Activated CD8-positive, alpha-beta memory T cell treated with anti-CD3 and anti-CD28 coated beads, Interleukin-2, amount 50 U/mL, for 24 hours (primary cell): ENCODE measurements around the gene HS1BP3.

Source experiments
- DNase-seq: peaks from one replicate; pipeline ENCODE4 v3.0.0-alpha.2; 2020; ENCODE audit errors: extremely low read depth

The HS1BP3 gene

DNA sequence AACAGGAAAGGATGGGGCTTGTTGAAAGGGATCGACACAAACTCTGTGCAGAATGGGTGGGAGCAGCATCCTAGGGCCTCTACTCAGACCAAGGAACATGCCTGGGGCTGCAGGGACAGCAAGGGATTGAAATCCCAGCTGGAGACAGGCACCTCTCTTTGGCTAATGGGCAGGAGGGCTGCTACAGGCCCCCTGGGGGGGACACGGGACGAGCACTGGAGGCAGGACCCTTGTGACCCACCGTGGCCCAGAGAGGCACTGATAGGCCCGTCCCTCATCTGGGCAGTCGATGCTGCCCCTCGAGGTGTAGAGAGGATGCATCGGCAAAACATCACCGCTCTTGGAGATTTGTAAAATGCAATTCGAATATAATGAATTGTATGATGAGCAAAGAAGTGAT, 5.1 kb downstream of the HS1BP3 start:
- DNase-seq: no peak

DNA sequence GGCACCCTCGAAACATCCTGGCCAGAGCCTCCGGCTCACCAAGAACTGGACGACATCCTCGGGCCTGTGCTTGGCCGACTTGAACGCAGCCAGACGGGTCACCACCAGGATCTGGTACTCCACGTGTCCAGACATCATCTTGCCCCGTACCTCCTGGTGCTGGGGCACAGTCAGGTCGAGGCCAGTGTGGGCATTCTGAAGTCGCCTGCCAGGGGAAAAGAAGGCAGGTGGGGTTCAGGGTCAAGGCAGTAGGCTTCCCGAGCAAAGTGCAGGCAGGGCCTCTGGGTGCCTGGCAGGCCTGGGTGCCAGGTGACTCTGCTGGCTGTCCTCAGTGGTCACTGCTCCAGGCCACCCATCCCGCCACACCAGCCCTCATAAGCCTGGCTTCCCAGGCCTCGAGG, 5.6 kb downstream of the HS1BP3 start:
- no peak for DNase-seq

DNA sequence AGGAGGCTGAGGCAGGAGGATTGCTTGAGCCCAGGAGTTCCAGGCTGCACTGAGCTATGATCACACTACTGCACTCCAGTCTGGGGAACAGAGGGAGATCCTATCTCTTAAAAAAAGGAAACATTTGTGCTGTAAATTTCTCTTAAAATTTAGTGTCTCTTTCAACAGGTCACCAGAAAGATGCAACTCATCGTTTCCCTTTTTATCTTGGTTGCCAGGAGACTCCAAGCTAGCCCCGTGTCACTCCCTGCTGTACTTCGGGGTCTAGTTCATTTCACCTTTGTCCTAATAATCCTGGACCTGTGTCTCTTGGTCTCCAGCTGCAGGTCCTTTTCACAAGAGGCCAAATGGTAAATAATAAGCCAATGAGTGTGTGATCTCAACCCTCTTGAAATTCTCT, 7.1 kb downstream of the HS1BP3 start:
- DNase-seq: no peak

DNA sequence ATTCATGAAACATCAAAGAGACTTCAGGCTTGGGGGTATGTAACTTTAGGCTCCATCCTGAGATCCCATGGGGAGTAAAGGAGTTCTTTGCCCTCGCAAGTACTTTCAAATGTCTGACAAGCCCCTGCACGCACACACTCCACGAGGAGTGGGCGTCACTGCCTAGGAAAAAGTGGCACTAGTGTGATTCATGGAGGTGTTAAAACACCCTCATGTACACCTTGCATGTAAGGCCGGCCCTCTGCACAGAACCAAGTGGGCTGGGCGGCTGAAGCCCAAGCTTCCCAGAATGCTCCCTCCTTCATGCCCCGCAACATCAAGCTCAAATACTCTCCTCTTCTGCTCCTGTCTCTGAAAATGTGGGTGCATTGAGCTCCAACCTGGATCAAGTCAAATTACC, 7.8 kb downstream of the HS1BP3 start:
- DNase-seq: no peak

DNA sequence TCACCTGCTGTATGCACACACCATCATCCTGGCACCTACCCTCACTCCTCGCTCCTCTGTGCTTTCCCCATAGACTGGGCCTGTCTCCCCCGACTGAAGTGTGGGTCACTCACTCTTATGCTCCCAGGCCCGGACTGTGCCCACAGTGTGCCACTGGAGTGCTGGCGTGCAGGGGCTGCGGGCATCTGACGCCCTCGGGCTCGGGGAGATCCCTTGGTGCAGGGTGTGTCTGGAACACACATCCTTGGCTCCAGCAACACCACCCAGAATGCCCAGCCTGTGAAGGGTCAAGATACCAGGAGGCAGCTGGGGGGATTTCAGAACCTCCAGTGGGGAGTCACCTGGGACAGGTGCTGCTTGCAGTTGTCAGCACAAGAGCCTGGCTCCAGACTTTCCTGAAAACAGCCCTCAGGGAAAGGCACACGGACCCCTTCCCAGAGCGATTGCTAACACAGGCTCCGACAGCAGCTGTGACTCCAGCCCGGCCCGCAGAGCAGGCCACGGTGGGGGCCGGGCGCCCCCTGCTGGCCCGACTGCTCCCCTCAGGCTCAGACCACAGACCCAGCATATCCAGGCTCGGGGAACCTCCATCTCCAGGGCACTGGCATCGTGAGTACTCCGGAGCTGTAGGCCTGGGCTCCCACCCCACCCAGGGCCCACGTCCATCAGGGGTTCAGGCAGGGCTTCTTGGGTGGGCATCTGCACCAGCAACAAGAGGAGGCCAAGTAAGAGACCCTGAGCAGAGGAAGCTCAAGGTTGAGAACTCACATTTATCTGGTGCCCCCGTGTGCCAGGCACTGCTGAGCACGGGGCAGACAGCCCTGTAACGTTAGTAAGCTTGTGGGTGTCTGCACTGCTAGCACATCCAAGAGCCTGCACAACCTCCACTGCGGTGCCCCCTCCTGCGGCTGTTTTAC, 8.6 kb downstream of the HS1BP3 start:
- DNase-seq: peak; percentile 33

DNA sequence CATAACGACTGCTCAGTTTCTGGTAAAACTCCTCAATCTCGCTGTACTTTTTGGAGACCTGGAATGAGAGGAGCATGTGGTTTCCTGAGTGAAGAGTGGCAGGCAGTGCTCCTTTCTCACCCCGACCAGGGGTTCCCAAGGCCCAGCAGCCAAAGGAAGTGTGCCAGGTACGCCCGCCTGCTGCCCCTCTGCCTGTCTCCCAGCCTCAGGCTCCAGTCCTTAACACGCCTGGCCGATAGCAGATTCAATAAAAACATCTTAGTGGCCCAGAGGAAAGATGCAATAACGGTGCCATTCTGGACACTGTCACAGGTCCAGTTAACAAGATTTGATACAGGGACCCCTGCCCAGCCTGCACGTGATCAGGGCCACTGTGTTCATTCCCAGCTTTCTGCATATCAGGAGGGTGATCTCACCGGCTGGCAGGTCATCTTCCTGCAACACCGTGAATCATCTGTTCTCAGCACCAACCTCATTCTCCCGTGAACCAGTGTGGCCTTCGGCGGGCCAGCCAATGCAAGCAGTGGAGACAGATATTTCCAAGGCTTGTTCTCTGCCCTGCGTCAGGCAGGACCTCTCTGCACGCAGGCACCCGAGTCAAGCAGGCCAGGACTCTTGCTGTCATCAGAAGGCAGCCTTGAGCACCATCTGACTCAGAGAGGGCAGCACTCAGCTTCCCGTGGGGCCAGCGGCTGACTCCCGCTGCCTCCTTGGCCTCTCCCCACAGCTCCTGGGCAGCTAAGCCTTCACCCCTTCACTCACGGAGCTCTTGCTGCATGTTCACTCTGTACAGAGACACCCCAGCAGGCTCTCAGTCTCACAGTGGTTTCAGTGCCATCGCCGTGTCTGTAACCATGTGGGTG, 9.5 kb downstream of the HS1BP3 start:
- DNase-seq: no peak

DNA sequence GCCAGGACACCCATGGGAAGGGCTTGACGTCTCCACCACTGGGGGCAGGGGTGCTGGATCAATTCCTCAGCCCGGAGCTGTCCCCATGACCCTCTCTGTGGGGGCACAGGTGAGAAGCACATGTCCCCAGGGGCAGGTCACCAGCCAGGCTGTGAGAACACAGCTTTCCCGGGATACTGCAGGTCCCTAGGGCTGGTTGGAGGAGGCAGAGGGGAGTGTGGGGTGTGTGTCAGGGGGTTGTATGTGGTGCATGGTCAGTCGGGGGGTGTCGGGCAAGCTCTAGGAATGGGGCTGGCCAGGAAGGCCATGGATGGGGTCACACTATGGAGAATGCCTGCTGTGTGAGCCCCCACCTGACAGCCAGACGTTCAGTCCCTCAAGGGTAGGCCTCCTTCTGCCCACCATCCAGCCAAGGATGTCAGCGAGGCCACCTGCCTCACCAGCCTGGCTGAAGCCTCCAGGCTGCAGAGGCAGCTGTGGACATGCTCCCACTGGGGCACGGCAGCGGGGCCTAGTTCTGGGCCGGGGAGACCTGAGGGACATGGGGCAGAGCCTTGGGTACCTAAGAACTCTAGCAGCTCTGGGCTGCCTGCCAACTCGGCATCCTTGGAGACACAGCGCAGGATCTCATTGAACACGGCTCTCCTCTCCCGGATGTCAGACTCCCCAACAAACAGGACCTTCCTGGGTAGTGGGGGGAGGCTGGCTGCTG, 10.3 kb downstream of the HS1BP3 start:
- DNase-seq: no peak

DNA sequence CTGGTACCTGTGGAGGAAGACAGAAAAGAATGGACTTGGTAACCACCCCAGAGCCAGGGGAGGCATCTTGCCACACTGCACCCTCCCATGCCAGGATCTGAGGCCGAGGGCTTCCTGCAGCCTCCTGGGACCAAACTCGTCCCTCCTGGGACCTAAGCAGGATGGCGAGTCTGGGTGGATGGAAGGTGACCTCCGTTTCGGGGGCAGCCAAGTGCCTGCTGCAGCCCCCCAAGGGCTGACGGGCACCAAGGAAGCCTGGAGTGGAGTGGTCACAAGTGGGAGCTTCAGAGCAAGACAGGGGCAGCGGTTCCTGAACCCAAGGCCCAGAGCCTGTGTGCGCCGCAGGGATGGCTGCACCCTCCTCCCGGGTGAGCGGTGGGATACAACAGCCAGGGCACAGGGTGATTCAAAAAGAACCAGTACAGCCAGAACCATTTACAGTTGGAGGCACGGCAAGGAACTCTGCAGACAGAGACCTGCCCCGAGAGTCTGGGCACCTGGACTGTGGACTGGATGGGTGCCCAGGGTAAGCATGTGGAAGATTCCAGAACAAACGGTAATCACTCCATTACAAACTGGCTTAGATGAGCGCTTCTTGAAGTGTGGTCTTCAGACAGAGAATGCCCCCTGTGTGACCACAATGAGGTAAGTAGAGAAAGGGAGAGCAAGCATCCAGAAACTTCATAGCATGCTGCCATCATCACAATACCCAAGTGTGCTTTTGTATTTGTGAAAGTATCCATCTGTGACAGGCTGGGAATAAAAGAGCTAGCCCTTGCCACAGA, 12.1 kb downstream of the HS1BP3 start:
- DNase-seq: no peak

DNA sequence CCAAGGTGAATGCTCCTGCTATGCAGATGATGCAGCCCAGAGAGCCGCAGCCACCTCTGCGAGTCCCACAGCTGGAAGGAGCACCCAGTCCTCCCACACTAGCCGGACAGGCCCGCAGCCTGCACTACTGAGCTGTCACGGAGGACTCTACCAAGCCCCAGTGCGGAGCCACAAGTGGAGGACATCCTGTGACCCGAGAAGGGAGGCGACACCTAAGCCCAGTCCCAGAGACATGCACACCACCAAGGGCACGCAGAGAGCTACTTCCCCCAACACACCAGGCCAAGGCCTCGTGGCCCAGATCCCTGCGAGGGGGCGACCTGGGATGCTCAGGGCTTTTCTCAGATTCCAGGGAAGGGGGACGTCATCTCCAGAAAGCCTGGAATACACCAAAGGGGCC, 12.9 kb downstream of the HS1BP3 start:
- no peak for DNase-seq

DNA sequence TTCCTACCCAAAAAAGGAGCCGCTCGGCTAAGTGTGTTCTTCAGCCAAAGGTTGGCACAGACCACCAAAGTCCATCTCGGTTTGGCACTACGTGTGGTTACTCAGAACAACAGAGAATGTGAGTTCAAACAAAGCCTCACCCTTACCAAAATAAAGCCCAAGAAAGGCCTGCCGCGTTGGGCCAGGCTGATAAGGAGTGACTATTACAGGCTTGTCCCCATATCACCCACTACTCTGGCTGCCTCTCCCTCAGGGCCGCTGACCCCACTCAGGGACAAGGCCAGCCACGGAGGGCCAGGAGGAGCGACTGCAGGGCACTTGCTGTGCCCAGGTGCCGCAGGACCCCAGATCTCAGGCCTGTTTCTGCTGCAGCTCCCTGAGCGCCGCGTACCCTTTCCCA, 13.8 kb downstream of the HS1BP3 start:
- DNase-seq: no peak

DNA sequence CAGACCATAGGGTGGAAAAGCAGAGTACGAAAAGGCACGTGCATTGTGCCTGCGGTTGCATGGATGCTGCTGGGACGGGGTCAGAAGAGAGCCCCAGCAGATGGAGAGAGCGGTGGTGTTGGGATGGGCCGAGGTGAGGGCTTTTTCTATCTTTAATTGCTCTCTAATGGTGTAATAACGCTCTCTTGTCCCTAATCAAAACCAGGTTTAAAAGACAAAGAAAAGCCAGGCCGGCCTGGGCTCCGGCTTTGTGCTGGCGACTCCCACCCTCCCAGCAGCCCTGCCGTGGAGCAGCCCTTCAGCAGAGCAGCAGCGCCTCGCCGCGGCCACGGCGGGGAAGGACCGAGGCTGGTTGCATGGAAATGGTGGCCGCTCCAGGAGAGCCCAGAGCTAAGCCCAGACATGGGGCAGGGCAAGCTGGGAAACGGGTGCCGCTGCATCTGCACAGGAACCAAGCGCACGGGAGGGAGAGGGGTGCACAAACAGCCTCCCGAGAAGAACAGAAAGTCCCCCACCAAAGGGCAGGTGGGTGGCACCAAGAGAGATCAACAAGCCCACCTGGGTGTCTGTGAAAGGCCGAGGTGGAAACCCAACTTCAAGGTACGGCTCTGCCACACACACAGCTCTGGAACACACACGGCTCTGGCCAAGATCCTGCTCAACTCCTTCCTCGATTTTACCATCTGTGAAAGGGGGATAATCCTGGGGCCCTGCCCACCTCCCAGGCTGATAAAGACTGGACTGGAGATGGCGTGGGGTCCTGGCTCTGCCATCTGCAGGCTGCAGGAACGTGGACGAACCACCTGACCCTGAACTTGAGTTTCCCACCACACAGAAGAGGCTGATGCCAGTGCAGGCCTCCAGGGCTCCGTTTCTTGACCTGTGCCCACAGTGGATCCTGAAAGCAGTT, 15.0 kb downstream of the HS1BP3 start:
- no peak for DNase-seq

DNA sequence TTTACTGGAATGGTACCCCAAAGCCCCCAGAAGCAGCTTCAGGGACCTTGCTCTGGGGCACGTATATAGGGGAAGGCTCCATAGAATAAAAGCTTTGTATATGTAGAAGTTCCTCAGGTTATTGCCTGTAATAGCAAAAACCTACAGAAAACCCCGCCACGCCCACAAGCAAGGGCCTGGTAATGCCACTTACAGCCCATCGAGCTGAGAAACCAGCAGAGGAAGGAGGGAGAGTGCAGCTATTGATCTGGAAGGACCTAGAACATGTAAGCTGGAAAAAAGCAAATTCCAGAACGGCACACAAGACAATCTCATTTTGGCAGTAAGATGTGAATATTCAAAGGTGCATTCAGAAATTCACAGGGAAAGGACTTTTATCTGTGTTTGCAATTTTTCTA, 15.8 kb downstream of the HS1BP3 start:
- DNase-seq: no peak

DNA sequence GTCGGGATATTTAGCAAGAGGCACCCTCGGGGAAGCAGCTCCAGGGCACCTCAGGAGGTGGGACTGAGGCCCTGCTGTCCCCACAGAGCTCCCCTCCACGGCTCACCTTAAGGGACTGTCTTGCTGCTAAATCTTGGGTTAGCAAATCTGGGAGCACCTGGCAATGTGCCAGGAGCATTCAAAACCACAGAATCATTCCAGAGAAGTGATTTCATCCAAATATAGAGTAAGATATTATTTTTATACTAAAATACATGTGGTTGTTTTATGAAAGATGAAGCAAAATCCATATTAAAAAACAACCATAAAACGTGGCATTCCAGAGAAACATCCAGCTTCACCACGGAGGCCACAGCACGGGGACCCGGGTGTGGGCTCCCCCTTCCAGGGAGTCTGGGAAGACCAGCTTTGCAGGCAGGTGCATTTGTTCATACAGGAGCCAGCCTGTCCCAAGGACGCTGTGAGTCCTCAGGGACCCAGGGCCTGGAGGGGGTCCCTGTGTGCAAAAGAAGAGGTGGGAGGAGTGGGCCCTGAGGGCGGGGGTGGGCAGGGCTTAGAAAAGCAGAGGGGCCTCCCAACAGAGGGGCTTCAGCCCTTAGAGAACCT, 16.3 kb downstream of the HS1BP3 start:
- DNase-seq: no peak

DNA sequence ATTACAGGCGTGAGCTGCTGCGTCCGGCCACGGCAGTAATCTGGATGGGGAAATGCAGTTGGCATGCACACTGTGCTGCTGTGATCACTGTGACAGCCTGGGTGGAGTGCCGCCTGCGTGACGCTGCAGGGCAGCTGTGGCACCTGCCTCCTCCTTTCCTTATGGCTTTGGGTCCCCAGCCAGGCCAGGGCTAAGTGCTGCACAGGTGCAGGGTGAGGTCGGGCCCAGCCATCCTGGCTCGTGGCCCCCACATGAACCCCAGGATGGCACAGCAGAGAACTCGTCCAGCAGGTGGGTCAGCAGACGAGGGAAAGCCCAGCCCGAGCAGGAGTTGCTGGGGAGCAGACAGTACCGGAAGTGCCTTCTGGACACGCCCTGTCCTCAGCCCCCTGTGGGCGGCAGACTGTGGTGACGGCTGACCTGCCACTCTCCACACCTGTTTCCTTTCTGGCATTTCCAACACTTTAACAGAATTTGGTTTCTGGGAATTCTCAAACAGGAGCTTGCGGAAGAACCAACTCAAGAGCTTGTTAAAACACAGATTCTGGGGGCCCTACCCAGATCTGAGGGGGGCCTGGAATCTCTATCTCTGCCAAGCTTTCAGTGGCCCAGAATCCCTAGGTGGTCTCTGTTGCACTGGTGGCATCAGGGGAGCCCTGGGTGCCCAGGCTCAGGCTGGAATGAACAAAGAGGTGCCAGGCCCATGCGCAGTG, 16.9 kb downstream of the HS1BP3 start:
- DNase-seq: no peak

DNA sequence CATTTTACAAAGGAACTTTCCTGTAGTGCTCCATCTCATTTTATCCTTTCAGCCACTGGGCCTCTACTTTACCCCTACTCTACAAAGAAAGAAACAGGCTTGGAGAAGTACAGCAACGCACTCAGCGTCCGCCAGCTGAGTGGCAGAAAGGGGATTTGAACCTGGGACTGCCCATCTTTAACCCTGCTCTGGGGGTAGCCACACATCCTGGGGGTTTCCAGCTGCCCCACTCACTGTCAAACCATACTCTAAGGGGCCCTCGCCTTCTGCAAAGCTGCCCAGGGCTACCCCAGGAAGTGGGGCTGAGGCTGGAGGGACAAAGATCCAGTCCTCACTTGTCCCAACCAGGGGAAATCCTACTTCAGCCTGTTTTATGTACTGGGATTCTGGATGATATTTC, 17.9 kb downstream of the HS1BP3 start:
- no peak for DNase-seq

DNA sequence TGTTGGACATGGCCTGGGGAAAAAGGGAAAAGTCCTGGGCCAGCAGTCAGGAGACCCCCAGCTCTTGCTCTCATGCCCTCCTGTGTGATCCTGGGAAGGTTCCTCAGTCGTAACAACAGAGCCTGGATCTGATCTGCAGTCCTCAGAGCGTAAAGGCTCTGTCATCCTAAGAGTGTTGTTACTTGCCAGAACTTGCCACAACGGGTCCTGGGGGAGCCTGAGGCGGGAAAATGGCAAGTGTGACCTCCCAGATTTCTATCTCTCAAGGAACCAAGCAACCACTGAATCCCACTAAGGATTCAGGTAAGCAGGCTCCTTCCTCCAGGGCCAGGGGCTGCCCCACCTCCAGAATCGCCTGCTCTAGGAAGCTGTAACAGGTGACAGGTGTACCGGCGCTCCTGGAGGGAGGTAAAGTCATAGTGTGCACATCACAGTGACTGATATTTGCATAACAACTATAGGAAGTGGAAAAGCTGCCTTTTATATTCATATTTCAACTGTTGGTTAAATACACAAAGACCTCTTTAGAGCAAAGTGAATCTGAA, 18.4 kb downstream of the HS1BP3 start:
- no peak for DNase-seq

DNA sequence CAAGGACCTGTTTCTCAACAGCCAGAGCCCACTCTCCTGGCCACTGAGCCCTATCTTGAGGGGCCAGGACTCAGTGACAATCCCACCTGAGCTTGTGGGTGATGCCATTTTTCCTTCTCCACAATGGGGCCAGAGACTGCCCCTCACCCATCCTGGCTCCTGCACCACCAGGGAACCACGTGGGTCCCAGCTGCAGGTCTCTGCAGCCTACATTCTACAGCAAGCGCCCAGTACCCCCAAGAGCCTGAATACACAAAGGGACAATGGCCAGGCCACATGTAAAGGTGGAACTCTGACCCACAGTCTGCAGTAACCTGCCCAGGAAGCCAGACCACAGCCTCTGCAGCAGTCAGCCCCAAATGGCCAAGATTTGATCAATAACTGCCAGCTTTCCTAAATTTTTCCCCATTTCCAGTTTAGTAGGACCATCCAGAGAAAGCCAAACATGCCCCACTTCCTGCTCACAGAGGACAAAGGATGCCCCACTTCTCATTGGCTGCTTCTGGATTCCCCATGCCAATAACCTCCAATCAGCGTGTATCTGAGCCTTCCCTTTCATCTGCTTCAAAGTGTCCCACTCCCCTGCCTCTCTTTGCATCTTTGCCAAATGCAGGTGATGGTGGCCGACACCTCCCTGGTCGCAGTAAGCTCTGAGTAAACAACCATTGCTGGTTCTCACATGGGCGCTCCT, 19.1 kb downstream of the HS1BP3 start:
- DNase-seq: no peak

DNA sequence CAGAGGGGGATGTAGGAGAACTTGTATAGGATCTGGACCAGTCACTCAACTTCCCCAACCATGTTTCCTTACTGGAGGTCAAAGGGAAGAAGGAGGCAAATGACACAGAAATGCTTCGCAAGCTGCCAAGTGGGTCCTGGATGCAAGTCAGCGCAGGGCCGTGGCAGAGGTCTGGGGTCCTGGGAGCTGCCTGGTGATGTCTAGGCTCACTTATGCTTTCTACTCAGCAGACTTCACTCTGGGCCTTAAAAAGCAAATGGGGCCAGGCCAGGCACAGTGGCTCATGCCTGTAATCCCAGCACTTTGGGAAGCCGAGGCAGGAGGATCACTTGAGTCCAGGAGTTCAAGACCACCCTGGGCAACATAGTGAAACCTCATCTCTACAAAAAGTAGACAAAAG, 19.9 kb downstream of the HS1BP3 start:
- DNase-seq: no peak
